ENCODE measurements around the gene MUC5B. TPM values are rescaled to one million over a fixed set of nuclear protein-coding genes. Genes with fewer than 3 reads are reported as not detected.
A peak's percentile ranks its signal among the peaks of the same experiment; 100 is the strongest.

MUC5B gene
- total and polyA plus RNA-seq, 2 donors (not counting 3 experiments of a cell fraction or from before 2014, with no cell fraction given), result not detected

DNA sequence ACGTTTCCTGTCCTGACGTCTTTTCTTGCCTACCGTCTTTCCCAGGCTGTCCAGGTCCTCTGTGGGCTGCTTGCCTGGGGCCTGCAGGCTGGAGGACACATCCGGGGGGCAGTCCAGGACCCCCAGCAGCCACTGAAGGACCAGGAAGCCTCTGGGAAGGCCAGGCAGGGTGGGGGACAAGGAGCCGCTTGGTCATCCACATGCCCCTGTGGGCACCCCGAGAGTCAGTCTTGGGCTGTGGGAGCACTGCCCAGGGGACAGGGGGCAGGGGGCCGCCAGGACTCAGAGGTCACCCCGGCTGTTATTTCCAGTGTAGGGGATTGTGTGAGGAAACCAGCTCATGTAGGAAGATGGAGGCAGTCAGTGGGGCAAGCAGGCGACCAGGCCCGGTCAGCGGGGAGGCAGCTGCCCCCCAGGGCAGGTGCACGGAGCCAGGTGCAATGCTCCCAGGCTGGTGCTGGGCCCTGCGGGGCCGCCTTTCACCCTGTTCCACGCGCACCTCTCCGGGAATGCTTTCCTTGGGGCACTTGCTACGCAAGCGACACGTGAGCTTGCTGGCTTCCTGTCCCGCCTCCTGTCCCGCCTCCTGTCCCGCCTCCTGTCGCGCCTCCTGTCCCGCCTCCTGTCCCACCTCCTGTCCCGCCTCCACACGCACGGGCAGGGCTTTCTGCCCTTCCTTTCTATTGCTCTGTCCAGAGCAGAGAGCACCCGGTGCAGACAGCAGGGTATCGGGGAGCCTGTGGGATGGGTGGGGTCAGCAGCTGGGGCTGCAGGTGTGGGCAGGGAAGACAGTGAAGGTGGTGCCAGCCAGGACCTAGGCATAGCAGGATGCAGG, 39.5 kb downstream of the MUC5B start:
- Histone ChIP-seq H2AFZ (ENCODE audit: low read depth, low read length) (peak overlapping the region; percentile 97), H3K9me1 (replicated peaks; ENCODE audit: control insufficient read depth, extremely low read depth, insufficient read depth, low read length) (no peaks in the 10 kb centered on the region), H3K27ac (ENCODE audit: insufficient read depth, low read depth, low read length) (peak overlapping the region; percentile 52), H3K9ac (replicated peaks; ENCODE audit: extremely low read depth, insufficient read depth, low read length) (peak overlapping the region; percentile 46), H3K4me3 (replicated peaks in 1 of 3; ENCODE audit: insufficient read depth in 1 of 3, low read depth in 1 of 3, low read length in 3 of 3) (peak overlapping the region in 2 of 3 experiments; percentile 36 to 53), H3K4me2 (ENCODE audit: insufficient read depth, low read length) (peak overlapping the region; percentile 81), H3K36me3 (ENCODE audit: control insufficient read depth in 2 of 2, extremely low read depth in 1 of 2, insufficient read depth in 2 of 2, low read length in 2 of 2) (no peaks in the 10 kb centered on the region), H4K20me1 (replicated peaks; ENCODE audit: control insufficient read depth, extremely low read depth, insufficient read depth, low read length) (no peaks in the 10 kb centered on the region), H3K4me1 (ENCODE audit: control insufficient read depth, extremely low read depth, insufficient read depth, low read length) (peaks cover 4% of the 10 kb centered on the region), H3K79me2 (ENCODE audit: control insufficient read depth, insufficient read depth, low read length) (no peaks in the 10 kb centered on the region), H3K27me3 (ENCODE audit: control insufficient read depth in 2 of 2, insufficient read depth in 2 of 2, low read length in 2 of 2) (no peaks in the 10 kb centered on the region), H3K9me3 (replicated peaks; ENCODE audit: control insufficient read depth, insufficient read depth, low read length) (no peaks in the 10 kb centered on the region)
- FAIRE-seq (peak; percentile 97), DNase-seq (ENCODE audit: low read depth, low spot score) (peak; percentile 88)
- POLR2A ChIA-PET, result no interaction called here
- CTCF ChIA-PET, result interaction anchor here (0.6 to 1.5 kb wide), 4 partner anchors 149 to 312 kb away, joined by 3 to 13 read pairs (median 4); no protein-coding TSS in a partner anchor
- BruUV-seq (replicated peaks), result TSS peak; percentile 31
- intact Hi-C loops (cut with micrococcal nuclease), result loop anchor here (5.0 kb wide), 2 partner anchors 125 to 310 kb away; partner anchors contain the start of genes BRSK2 and DUSP8
- peak; percentile 71 for TF ChIP-seq POLR2AphosphoS5 (IDR thresholded peaks at IDR 0.05; ENCODE audit: insufficient read depth, low read depth, low read length)
- TF ChIP-seq POLR2A (IDR thresholded peaks at IDR 0.05; ENCODE audit: low read depth, low read length), result peak; percentile 76
- no peak for TF ChIP-seq MYC (IDR thresholded peaks at IDR 0.05; ENCODE audit: low read depth, low read length)
- peak; percentile 83 for TF ChIP-seq MAX (IDR thresholded peaks at IDR 0.05; ENCODE audit: insufficient read depth, insufficient read length)
- dilution Hi-C loops (cut with MboI; ENCODE audit: extremely low pct_ligation_motif_present, low sequenced_read_pairs), result no loop called here

GRCh38 chr11:1263010-1263409, 40.1 kb downstream of the MUC5B start:
- ChIA-PET POLR2A (no interaction called here), CTCF (interaction anchor here (1.2 to 1.5 kb wide), 3 partner anchors 149 to 312 kb away, joined by 3 to 13 read pairs (median 4); no protein-coding TSS in a partner anchor)
- TF ChIP-seq POLR2AphosphoS5 (IDR thresholded peaks at IDR 0.05; ENCODE audit: insufficient read depth, low read depth, low read length) (no peak), MAX (IDR thresholded peaks at IDR 0.05; ENCODE audit: insufficient read depth, insufficient read length) (no peak), GATA2 (IDR thresholded peaks at IDR 0.05; ENCODE audit: insufficient read depth, insufficient read length, low read depth, low read length) (no peak), FOS (IDR thresholded peaks at IDR 0.05; ENCODE audit: borderline replicate concordance, insufficient read depth, low read length) (no peak), POLR2A (IDR thresholded peaks at IDR 0.05; ENCODE audit: low read depth, low read length) (no peak), JUN (IDR thresholded peaks at IDR 0.05; ENCODE audit: borderline replicate concordance, insufficient read depth, insufficient read length, low read depth) (no peak), EZH2 (IDR thresholded peaks at IDR 0.05; ENCODE audit: borderline replicate concordance, low read depth, low read length, severe bottlenecking) (no peak), MYC (IDR thresholded peaks at IDR 0.05; ENCODE audit: low read depth, low read length) (no peak)
- TF ChIP-seq, protein P1, sequence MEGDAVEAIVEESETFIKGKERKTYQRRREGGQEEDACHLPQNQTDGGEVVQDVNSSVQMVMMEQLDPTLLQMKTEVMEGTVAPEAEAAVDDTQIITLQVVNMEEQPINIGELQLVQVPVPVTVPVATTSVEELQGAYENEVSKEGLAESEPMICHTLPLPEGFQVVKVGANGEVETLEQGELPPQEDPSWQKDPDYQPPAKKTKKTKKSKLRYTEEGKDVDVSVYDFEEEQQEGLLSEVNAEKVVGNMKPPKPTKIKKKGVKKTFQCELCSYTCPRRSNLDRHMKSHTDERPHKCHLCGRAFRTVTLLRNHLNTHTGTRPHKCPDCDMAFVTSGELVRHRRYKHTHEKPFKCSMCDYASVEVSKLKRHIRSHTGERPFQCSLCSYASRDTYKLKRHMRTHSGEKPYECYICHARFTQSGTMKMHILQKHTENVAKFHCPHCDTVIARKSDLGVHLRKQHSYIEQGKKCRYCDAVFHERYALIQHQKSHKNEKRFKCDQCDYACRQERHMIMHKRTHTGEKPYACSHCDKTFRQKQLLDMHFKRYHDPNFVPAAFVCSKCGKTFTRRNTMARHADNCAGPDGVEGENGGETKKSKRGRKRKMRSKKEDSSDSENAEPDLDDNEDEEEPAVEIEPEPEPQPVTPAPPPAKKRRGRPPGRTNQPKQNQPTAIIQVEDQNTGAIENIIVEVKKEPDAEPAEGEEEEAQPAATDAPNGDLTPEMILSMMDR (IDR thresholded peaks at IDR 0.05; ENCODE audit: extremely low read depth in 1 of 2, insufficient read depth in 1 of 2, low read depth in 1 of 2, low read length in 2 of 2), result no peak
- no TSS peak for BruUV-seq (replicated peaks)
- intact Hi-C loops (cut with micrococcal nuclease), result loop anchor here (5.0 kb wide), 2 partner anchors 124 to 309 kb away; partner anchors contain the start of genes BRSK2 and DUSP8
- H3K4me3 ChIP-seq (replicated peaks in 1 of 3; ENCODE audit: insufficient read depth in 1 of 3, low read depth in 1 of 3, low read length in 3 of 3), result peak overlapping the region in 2 of 3 experiments; percentile 5 to 22
- H2AFZ ChIP-seq (ENCODE audit: low read depth, low read length), result peak overlapping the region; percentile 96
- H3K27me3 ChIP-seq (ENCODE audit: control insufficient read depth in 2 of 2, insufficient read depth in 2 of 2, low read length in 2 of 2), result no peaks in the 10 kb centered on the region
- H3K36me3 ChIP-seq (ENCODE audit: control insufficient read depth in 2 of 2, extremely low read depth in 1 of 2, insufficient read depth in 2 of 2, low read length in 2 of 2), result no peaks in the 10 kb centered on the region
- dilution Hi-C loops (cut with MboI; ENCODE audit: extremely low pct_ligation_motif_present, low sequenced_read_pairs), result no loop called here
- no peaks in the 10 kb centered on the region for H3K9me3 ChIP-seq (replicated peaks; ENCODE audit: control insufficient read depth, insufficient read depth, low read length)
- peak overlapping the region; percentile 28 for H3K4me2 ChIP-seq (ENCODE audit: insufficient read depth, low read length)
- no peaks in the 10 kb centered on the region for H4K20me1 ChIP-seq (replicated peaks; ENCODE audit: control insufficient read depth, extremely low read depth, insufficient read depth, low read length)
- no peaks in the 10 kb centered on the region for H3K9me1 ChIP-seq (replicated peaks; ENCODE audit: control insufficient read depth, extremely low read depth, insufficient read depth, low read length)
- DNase-seq (ENCODE audit: low read depth, low spot score), result no peak
- H3K4me1 ChIP-seq (ENCODE audit: control insufficient read depth, extremely low read depth, insufficient read depth, low read length), result peaks cover 4% of the 10 kb centered on the region
- H3K27ac ChIP-seq (ENCODE audit: insufficient read depth, low read depth, low read length), result no peak overlapping the region
- no peaks in the 10 kb centered on the region for H3K79me2 ChIP-seq (ENCODE audit: control insufficient read depth, insufficient read depth, low read length)
- no peak overlapping the region for H3K9ac ChIP-seq (replicated peaks; ENCODE audit: extremely low read depth, insufficient read depth, low read length)
- FAIRE-seq, result no peak

Data from endothelial cell of umbilical vein (primary cell).